ENCODE measurements around the gene APBB2.

- TF ChIP-seq CTCF (IDR thresholded peaks at IDR 0.05): no peak
- TF ChIP-seq POLR2A (IDR thresholded peaks at IDR 0.05): no peak
These were observed 324.1 kb downstream of the APBB2 start for GRCh38 chr4:40890199-40890598.
